WTC11 (cell line): ENCODE measurements around the gene ACSF2. TPM values are rescaled to one million over a fixed set of nuclear protein-coding genes. Genes with fewer than 3 reads are reported as not detected.
A peak's percentile ranks its signal among the peaks of the same experiment; 100 is the strongest.

Experiments
- ATAC-seq: fragments of 200-7000 bp; cut with Tn5 transposase; 2 replicates; pipeline ENCODE4 v1.10.0; 2021; ENCODE audit warnings: mild to moderate bottlenecking, moderate library complexity
- CTCF ChIA-PET: fragments of 300-600 bp; sonication (Branson Sonifier 250); formaldehyde crosslinking; loops from one replicate; lab custom pipeline; 2021; ENCODE audit warnings: antibody characterized with exemption; lab: Charles Lee
- POLR2A ChIA-PET: fragments of 350-600 bp; sonication (Branson Sonifier 250); formaldehyde crosslinking; loops from one replicate; lab custom pipeline; 2021; ENCODE audit warnings: antibody characterized with exemption; lab: Charles Lee
- DNase-seq: peaks from one replicate; pipeline ENCODE4 v3.0.0; 2021; ENCODE audit warnings: low spot score
- H3K27ac Mint-ChIP-seq: 2 replicates; pipeline ENCODE4 v1.8.0; 2021; ENCODE audit warnings: mixed read lengths
- H3K27me3 Mint-ChIP-seq: 2 replicates; pipeline ENCODE4 v1.8.0; 2021; ENCODE audit warnings: low read depth, mild to moderate bottlenecking, moderate library complexity, mixed read lengths
- H3K36me3 Mint-ChIP-seq: 2 replicates; pipeline ENCODE4 v1.8.0; 2021; ENCODE audit warnings: mixed read lengths
- H3K4me1 Mint-ChIP-seq: 2 replicates; pipeline ENCODE4 v1.8.0; 2022; ENCODE audit warnings: mixed read lengths
- H3K4me3 Mint-ChIP-seq: 2 replicates; pipeline ENCODE4 v1.8.0; 2021; ENCODE audit warnings: mild to moderate bottlenecking, moderate library complexity, mixed read lengths
- H3K9me3 Mint-ChIP-seq: 2 replicates; pipeline ENCODE4 v1.8.0; 2021; ENCODE audit warnings: mixed read lengths
- ETV6 ChIP-seq: sonication (generic); formaldehyde crosslinking; IDR thresholded peaks from 2 replicates; pipeline ENCODE4 v1.8.1; 2022; ENCODE audit warnings: mild to moderate bottlenecking, missing genetic modification reagents
- FOXJ3 ChIP-seq: sonication (generic); formaldehyde crosslinking; IDR thresholded peaks from 2 replicates; pipeline ENCODE4 v1.9.0; 2021; ENCODE audit warnings: missing genetic modification reagents, mild to moderate bottlenecking, borderline replicate concordance
- GRHL2 ChIP-seq: fragments of 250-450 bp; sonication (Bioruptor Pico); IDR thresholded peaks from 2 replicates; pipeline ENCODE4 v1.8.0; 2022; ENCODE audit warnings: mild to moderate bottlenecking, moderate library complexity; ENCODE audit not compliant: insufficient replicate concordance, severe bottlenecking
- NR1H2 ChIP-seq: sonication (generic); formaldehyde crosslinking; IDR thresholded peaks from 2 replicates; pipeline ENCODE4 v1.9.0; 2021; ENCODE audit warnings: mild to moderate bottlenecking, moderate library complexity, missing genetic modification reagents
- RELA ChIP-seq: sonication (generic); formaldehyde crosslinking; IDR thresholded peaks from 2 replicates; pipeline ENCODE4 v1.8.1; 2022; ENCODE audit warnings: missing genetic modification reagents, mild to moderate bottlenecking, borderline replicate concordance
- SMAD4 ChIP-seq: sonication (generic); formaldehyde crosslinking; IDR thresholded peaks from 2 replicates; pipeline ENCODE4 v1.8.0; 2022; ENCODE audit warnings: mild to moderate bottlenecking, missing genetic modification reagents
- SOX15 ChIP-seq: fragments of 250-450 bp; sonication (Bioruptor Pico); IDR thresholded peaks from 2 replicates; pipeline ENCODE4 v1.9.0; 2021; ENCODE audit warnings: mild to moderate bottlenecking
- SP1 ChIP-seq: sonication (generic); formaldehyde crosslinking; conservative IDR thresholded peaks from 2 replicates; pipeline ENCODE4 v1.8.1; 2022; ENCODE audit warnings: missing genetic modification reagents
- TCF7 ChIP-seq: sonication (generic); formaldehyde crosslinking; IDR thresholded peaks from 2 replicates; pipeline ENCODE4 v1.8.0; 2022; ENCODE audit warnings: mild to moderate bottlenecking, low read depth, missing genetic modification reagents, moderate library complexity
- TEAD1 ChIP-seq: sonication (generic); formaldehyde crosslinking; IDR thresholded peaks from 2 replicates; pipeline ENCODE4 v1.8.0; 2022; ENCODE audit warnings: mild to moderate bottlenecking, missing genetic modification reagents
- ZNF121 ChIP-seq: sonication (generic); formaldehyde crosslinking; IDR thresholded peaks from 2 replicates; pipeline ENCODE4 v1.8.0; 2023; ENCODE audit warnings: missing genetic modification reagents
- ZNF232 ChIP-seq: sonication (generic); formaldehyde crosslinking; IDR thresholded peaks from 2 replicates; pipeline ENCODE4 v1.8.0; 2022; ENCODE audit warnings: mild to moderate bottlenecking, missing genetic modification reagents
- ZNF263 ChIP-seq: sonication (generic); formaldehyde crosslinking; IDR thresholded peaks from 2 replicates; pipeline ENCODE4 v1.8.1; 2022; ENCODE audit warnings: low read depth, mild to moderate bottlenecking, moderate library complexity, missing genetic modification reagents
- ZNF317 ChIP-seq: sonication (generic); formaldehyde crosslinking; IDR thresholded peaks from 2 replicates; pipeline ENCODE4 v1.8.1; 2023; ENCODE audit warnings: low read depth, mild to moderate bottlenecking, moderate library complexity, missing genetic modification reagents, borderline replicate concordance
- total RNA-seq: library from RNA; stranded (reverse); gene quantifications from 3 replicates; pipeline ENCODE4 v1.2.3, GENCODE V29; 2021
- TF ChIP-seq, protein P1 (sequence below): sonication (generic); formaldehyde crosslinking; IDR thresholded peaks from 2 replicates; pipeline ENCODE4 v1.8.0; 2023; ENCODE audit warnings: mild to moderate bottlenecking, missing genetic modification reagents
- TF ChIP-seq, protein P2 (sequence below): sonication (generic); formaldehyde crosslinking; IDR thresholded peaks from 2 replicates; pipeline ENCODE4 v1.8.1; 2022; ENCODE audit warnings: missing genetic modification reagents, borderline replicate concordance
- TF ChIP-seq, protein P3 (sequence below): fragments of 250-450 bp; sonication (Bioruptor Pico); IDR thresholded peaks from 2 replicates; pipeline ENCODE4 v2.1.2; 2022; ENCODE audit warnings: mild to moderate bottlenecking, moderate library complexity
- TF ChIP-seq, protein P4 (sequence below): sonication (generic); formaldehyde crosslinking; IDR thresholded peaks from 2 replicates; pipeline ENCODE4 v1.8.0; 2022; ENCODE audit warnings: mild to moderate bottlenecking, missing genetic modification reagents
- TF ChIP-seq, protein P5 (sequence below): fragments of 200-600 bp; IDR thresholded peaks from 2 replicates; pipeline ENCODE4 v1.8.0; 2022; ENCODE audit warnings: antibody characterized with exemption

ACSF2 gene
- total RNA-seq, 1 experiment from 2014 or later = 19.9 TPM

DNA sequence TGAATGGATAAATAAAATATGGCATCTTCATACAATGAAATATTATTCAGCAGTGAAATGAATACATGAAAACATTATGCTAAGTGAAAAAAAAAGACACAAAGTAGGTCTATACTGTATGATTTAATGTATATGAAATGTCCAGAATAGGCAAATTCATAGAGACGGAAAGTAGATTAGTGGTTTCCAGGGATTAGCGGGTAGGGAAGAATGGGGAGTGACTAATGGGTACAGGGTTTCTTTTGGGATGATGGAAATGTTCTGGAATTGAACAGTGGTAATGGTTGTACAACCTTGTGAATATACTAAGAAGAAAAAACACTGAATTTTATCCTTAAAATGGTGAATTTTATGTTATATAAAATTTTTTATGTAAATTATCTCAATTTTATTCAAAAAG is 73.7 kb downstream of the ACSF2 start:
- Mint-ChIP-seq H3K27me3 (no peaks in the 10 kb centered on the region), H3K4me3 (no peak overlapping the region), H3K4me1 (peaks cover 8% of the 10 kb centered on the region), H3K36me3 (no peaks in the 10 kb centered on the region), H3K27ac (no peak overlapping the region), H3K9me3 (no peaks in the 10 kb centered on the region)
- ChIA-PET CTCF (interaction anchor here (0.7 to 4.5 kb wide), 7 partner anchors 11 to 193 kb away, joined by 3 to 35 read pairs (median 16); partner anchors contain the start of genes EPN3 and LRRC59), POLR2A (interaction anchor here (0.7 kb wide), 2 partner anchors 417 to 1929 kb away, joined by 3 to 4 read pairs; no protein-coding TSS in a partner anchor)
- ATAC-seq (no peak), DNase-seq (no peak)
- TF ChIP-seq ZNF317 (no peak), TCF7 (CRISPR knock-in tag) (no peak), ZNF263 (CRISPR knock-in tag) (no peak), RELA (no peak), FOXJ3 (CRISPR knock-in tag) (no peak), SOX15 (CRISPR knock-in tag) (no peak), ETV6 (no peak), SP1 (CRISPR knock-in tag) (no peak), TEAD1 (no peak), SMAD4 (CRISPR knock-in tag) (no peak), ZNF121 (CRISPR knock-in tag) (no peak), ZNF232 (no peak), NR1H2 (CRISPR knock-in tag) (no peak)
- TF ChIP-seq, protein P1, sequence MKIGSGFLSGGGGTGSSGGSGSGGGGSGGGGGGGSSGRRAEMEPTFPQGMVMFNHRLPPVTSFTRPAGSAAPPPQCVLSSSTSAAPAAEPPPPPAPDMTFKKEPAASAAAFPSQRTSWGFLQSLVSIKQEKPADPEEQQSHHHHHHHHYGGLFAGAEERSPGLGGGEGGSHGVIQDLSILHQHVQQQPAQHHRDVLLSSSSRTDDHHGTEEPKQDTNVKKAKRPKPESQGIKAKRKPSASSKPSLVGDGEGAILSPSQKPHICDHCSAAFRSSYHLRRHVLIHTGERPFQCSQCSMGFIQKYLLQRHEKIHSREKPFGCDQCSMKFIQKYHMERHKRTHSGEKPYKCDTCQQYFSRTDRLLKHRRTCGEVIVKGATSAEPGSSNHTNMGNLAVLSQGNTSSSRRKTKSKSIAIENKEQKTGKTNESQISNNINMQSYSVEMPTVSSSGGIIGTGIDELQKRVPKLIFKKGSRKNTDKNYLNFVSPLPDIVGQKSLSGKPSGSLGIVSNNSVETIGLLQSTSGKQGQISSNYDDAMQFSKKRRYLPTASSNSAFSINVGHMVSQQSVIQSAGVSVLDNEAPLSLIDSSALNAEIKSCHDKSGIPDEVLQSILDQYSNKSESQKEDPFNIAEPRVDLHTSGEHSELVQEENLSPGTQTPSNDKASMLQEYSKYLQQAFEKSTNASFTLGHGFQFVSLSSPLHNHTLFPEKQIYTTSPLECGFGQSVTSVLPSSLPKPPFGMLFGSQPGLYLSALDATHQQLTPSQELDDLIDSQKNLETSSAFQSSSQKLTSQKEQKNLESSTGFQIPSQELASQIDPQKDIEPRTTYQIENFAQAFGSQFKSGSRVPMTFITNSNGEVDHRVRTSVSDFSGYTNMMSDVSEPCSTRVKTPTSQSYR (CRISPR knock-in tag) = no peak
- TF ChIP-seq, protein P2, sequence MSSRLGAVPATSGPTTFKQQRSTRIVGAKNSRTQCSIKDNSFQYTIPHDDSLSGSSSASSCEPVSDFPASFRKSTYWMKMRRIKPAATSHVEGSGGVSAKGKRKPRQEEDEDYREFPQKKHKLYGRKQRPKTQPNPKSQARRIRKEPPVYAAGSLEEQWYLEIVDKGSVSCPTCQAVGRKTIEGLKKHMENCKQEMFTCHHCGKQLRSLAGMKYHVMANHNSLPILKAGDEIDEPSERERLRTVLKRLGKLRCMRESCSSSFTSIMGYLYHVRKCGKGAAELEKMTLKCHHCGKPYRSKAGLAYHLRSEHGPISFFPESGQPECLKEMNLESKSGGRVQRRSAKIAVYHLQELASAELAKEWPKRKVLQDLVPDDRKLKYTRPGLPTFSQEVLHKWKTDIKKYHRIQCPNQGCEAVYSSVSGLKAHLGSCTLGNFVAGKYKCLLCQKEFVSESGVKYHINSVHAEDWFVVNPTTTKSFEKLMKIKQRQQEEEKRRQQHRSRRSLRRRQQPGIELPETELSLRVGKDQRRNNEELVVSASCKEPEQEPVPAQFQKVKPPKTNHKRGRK (CRISPR knock-in tag) = no peak
- TF ChIP-seq, protein P3, sequence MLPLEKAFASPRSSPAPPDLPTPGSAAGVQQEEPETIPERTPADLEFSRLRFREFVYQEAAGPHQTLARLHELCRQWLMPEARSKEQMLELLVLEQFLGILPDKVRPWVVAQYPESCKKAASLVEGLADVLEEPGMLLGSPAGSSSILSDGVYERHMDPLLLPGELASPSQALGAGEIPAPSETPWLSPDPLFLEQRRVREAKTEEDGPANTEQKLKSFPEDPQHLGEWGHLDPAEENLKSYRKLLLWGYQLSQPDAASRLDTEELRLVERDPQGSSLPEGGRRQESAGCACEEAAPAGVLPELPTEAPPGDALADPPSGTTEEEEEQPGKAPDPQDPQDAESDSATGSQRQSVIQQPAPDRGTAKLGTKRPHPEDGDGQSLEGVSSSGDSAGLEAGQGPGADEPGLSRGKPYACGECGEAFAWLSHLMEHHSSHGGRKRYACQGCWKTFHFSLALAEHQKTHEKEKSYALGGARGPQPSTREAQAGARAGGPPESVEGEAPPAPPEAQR = no peak
- TF ChIP-seq, protein P4, sequence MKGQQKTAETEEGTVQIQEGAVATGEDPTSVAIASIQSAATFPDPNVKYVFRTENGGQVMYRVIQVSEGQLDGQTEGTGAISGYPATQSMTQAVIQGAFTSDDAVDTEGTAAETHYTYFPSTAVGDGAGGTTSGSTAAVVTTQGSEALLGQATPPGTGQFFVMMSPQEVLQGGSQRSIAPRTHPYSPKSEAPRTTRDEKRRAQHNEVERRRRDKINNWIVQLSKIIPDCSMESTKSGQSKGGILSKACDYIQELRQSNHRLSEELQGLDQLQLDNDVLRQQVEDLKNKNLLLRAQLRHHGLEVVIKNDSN (CRISPR knock-in tag) = no peak

DNA sequence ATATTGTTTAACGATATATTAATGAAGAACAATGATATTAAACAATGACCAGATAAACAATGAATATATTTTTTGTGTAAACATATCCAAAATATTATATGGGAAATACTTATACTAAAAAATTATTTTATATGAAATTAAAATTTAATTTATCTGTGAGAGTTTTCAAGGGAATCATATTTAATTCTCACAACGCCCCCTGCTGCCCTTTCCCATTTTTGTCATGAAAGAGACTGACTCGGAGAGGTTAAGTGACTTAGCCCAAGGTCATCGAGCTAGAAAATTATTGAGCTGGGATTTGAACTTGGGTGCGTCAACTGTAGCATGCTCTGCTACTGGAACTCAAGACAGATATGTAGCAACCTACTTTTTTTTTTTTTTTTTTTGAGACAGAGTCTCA is 75.0 kb downstream of the ACSF2 start:
- TF ChIP-seq, protein P5, sequence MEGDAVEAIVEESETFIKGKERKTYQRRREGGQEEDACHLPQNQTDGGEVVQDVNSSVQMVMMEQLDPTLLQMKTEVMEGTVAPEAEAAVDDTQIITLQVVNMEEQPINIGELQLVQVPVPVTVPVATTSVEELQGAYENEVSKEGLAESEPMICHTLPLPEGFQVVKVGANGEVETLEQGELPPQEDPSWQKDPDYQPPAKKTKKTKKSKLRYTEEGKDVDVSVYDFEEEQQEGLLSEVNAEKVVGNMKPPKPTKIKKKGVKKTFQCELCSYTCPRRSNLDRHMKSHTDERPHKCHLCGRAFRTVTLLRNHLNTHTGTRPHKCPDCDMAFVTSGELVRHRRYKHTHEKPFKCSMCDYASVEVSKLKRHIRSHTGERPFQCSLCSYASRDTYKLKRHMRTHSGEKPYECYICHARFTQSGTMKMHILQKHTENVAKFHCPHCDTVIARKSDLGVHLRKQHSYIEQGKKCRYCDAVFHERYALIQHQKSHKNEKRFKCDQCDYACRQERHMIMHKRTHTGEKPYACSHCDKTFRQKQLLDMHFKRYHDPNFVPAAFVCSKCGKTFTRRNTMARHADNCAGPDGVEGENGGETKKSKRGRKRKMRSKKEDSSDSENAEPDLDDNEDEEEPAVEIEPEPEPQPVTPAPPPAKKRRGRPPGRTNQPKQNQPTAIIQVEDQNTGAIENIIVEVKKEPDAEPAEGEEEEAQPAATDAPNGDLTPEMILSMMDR = peak; percentile 30; the same call in 1 of the 2 replicates
- no peak for TF ChIP-seq GRHL2 (CRISPR knock-in tag)
- TF ChIP-seq, all 79 proteins: peak for 1
- ATAC-seq (no peak), DNase-seq (no peak)
- Mint-ChIP-seq H3K4me1 (peaks cover 8% of the 10 kb centered on the region), H3K27ac (no peak overlapping the region), H3K4me3 (no peak overlapping the region), H3K36me3 (no peaks in the 10 kb centered on the region), H3K9me3 (no peaks in the 10 kb centered on the region), H3K27me3 (no peaks in the 10 kb centered on the region)
- POLR2A ChIA-PET = no interaction called here
- CTCF ChIA-PET = interaction anchor here (0.6 to 4.6 kb wide), 28 partner anchors 9 to 430 kb away, joined by 3 to 35 read pairs (median 4); partner anchors contain the start of genes CACNA1G, EPN3, LRRC59 and RSAD1
